Left lung (tissue), 10 donors: Measurements from ENCODE around the gene LRRC31. TPM values are rescaled to one million over a fixed set of nuclear protein-coding genes. Genes with fewer than 3 reads are reported as not detected.
A peak's percentile ranks its signal among the peaks of the same experiment; 100 is the strongest.

Experiments used
- ATAC-seq: fragments of 200-7000 bp; cut with Tn5 transposase; one replicate; pipeline ENCODE4 v1.9.1; 2020; ENCODE audit warnings: moderate library complexity
- DNase-seq, 4 donors: peaks; one replicate each; pipeline ENCODE4 v3.0.0-alpha.2; 2013 to 2020
- H3K27ac ChIP-seq, 2 donors: fragments of 200-600 bp; sonication (generic) in 1 of 2; one replicate each; pipeline versions ENCODE4 v1.5.0 to v1.8.0; 2020 to 2021
- H3K27me3 ChIP-seq, 2 donors: fragments of 200-600 bp; sonication (generic) in 1 of 2; one replicate each; pipeline versions ENCODE4 v1.5.0 to v1.8.0; 2020 to 2021
- H3K36me3 ChIP-seq, 2 donors: fragments of 200-600 bp; sonication (generic) in 1 of 2; one replicate each; pipeline versions ENCODE4 v1.5.0 to v1.8.0; 2020 to 2021
- H3K4me1 ChIP-seq, 2 donors: fragments of 200-600 bp; one replicate each; pipeline ENCODE4 v1.8.0; 2021
- H3K4me3 ChIP-seq, 2 donors: fragments of 200-600 bp; sonication (generic) in 1 of 2; one replicate each; pipeline versions ENCODE4 v1.5.0 to v1.8.0; 2020 to 2021; ENCODE audit warnings: mild to moderate bottlenecking in 1 of 2
- H3K9me3 ChIP-seq, 2 donors: fragments of 200-600 bp; sonication (generic) in 1 of 2; one replicate each; pipeline versions ENCODE4 v1.5.0 to v1.8.0; 2020 to 2021
- intact Hi-C, 2 donors: fragments of 100-400 bp; cut with DNase I; formaldehyde crosslinking; loops; one replicate each; pipeline versions ENCODE4 v1.11.2 to v1.14.2; 2022
- polyA plus RNA-seq, 6 donors: library from polyadenylated mRNA; unstranded; fragments of 120-200 nt; gene quantifications; one replicate each; pipeline ENCODE4 v1.2.1, GENCODE V29; 2013; ENCODE audit not compliant: insufficient read length in 6 of 6
- total RNA-seq, 2 donors: library from RNA; stranded (reverse); fragmentation: NEBNext Ultra II Directional; extraction: Animal tissue kit (Norgen Biotek cat#: 25700); gene quantifications; one replicate each; pipeline ENCODE4 v1.2.1, GENCODE V29; 2021
- TF ChIP-seq, protein P1 (sequence below), 2 donors: fragments of 200-600 bp; sonication (generic) in 1 of 2; IDR thresholded peaks; one replicate each; pipeline versions ENCODE4 v1.5.0 to v1.8.0; 2021; ENCODE audit warnings: antibody characterized with exemption in 2 of 2
- donor health status: DM: no; HTN: yes; CAD: no.
- donor health status: DM: no; HTN: no; CAD: no.

The LRRC31 gene
- total and polyA plus RNA-seq, 8 donors = 0.06 to 0.47 (median 0.19) TPM; not detected in 4

DNA sequence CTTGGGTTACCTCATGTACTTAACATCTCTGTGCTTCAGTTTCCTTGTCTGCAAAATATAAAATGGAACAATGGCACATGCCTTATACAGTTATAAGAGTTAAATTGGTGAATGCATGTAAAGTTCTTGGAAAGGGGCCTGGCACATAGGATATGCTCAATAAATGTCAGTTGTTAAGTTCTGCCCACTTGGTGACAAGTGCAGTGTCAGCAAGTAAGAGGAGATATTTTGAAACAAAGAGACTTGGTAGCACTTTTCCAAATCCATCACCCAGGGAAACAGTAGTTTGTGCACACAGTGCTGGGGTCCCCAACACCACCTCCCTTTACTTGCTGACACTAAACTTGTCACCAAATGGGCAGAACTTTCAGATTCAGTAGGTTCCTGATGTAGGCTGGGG, 19.1 kb downstream of the LRRC31 start:
- Histone ChIP-seq H3K36me3 (no peaks in the 10 kb centered on the region), H3K27ac (no peak overlapping the region), H3K4me3 (no peak overlapping the region), H3K9me3 (no peaks in the 10 kb centered on the region), H3K27me3 (no peaks in the 10 kb centered on the region), H3K4me1 (no peaks in the 10 kb centered on the region)
- DNase-seq = no peak
- ATAC-seq = no peak
- TF ChIP-seq, protein P1, sequence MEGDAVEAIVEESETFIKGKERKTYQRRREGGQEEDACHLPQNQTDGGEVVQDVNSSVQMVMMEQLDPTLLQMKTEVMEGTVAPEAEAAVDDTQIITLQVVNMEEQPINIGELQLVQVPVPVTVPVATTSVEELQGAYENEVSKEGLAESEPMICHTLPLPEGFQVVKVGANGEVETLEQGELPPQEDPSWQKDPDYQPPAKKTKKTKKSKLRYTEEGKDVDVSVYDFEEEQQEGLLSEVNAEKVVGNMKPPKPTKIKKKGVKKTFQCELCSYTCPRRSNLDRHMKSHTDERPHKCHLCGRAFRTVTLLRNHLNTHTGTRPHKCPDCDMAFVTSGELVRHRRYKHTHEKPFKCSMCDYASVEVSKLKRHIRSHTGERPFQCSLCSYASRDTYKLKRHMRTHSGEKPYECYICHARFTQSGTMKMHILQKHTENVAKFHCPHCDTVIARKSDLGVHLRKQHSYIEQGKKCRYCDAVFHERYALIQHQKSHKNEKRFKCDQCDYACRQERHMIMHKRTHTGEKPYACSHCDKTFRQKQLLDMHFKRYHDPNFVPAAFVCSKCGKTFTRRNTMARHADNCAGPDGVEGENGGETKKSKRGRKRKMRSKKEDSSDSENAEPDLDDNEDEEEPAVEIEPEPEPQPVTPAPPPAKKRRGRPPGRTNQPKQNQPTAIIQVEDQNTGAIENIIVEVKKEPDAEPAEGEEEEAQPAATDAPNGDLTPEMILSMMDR (IDR thresholded peaks at IDR 0.05) = no peak
- intact Hi-C loops = no loop called here

DNA sequence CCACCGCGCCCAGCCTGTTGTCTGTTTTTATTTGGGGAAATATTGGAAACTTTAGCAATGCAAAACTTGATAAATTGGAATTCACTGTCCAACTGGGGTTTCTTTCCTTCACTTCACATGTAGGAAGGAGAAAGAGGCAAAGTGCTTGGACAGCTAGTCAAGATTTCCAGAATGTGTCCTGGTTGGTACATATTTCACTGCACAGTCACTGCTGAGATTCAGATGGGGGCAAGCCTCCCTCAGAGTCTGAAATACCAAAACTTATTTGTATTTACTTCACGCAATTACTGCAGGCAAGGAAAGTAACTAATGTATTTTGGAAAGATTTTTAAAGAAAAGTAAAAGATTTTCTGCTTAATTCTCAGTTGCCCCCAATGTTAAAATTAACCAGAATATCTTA, 21.0 kb downstream of the LRRC31 start:
- Histone ChIP-seq H3K36me3 (no peaks in the 10 kb centered on the region), H3K4me1 (no peaks in the 10 kb centered on the region), H3K4me3 (no peak overlapping the region), H3K27me3 (no peaks in the 10 kb centered on the region), H3K9me3 (no peaks in the 10 kb centered on the region), H3K27ac (no peak overlapping the region)
- intact Hi-C loops = no loop called here
- ATAC-seq (no peak), DNase-seq (no peak)
- TF ChIP-seq, protein P1 (IDR thresholded peaks at IDR 0.05) = no peak

DNA sequence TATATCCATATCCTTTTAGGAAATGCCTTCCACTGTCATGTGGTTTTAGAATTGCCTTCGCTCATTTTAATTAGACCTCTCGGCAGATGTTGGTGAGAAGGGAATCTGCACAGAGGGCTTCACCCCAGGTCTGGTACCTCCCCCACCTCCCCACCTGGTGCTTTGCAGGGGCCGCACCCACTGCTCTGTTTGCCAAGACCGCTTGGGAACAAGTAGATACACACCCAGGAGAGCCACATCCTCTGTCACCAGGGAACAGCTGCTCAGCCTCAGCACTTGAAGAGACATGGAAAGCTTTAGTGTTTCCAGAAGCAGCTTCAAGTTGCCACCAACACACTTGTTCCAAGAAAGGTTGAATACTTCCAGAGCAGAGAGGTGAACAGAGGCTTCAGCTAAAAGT, 21.8 kb downstream of the LRRC31 start:
- DNase-seq (peak in 1 of 4 donors; percentile 60), ATAC-seq (peak; percentile 89)
- H3K4me1 ChIP-seq = no peaks in the 10 kb centered on the region
- TF ChIP-seq, protein P1 (IDR thresholded peaks at IDR 0.05) = no peak
- intact Hi-C loops = no loop called here
- no peaks in the 10 kb centered on the region for H3K9me3 ChIP-seq
- no peak overlapping the region for H3K4me3 ChIP-seq
- H3K27me3 ChIP-seq = no peaks in the 10 kb centered on the region
- H3K27ac ChIP-seq = no peak overlapping the region
- H3K36me3 ChIP-seq = no peaks in the 10 kb centered on the region

DNA sequence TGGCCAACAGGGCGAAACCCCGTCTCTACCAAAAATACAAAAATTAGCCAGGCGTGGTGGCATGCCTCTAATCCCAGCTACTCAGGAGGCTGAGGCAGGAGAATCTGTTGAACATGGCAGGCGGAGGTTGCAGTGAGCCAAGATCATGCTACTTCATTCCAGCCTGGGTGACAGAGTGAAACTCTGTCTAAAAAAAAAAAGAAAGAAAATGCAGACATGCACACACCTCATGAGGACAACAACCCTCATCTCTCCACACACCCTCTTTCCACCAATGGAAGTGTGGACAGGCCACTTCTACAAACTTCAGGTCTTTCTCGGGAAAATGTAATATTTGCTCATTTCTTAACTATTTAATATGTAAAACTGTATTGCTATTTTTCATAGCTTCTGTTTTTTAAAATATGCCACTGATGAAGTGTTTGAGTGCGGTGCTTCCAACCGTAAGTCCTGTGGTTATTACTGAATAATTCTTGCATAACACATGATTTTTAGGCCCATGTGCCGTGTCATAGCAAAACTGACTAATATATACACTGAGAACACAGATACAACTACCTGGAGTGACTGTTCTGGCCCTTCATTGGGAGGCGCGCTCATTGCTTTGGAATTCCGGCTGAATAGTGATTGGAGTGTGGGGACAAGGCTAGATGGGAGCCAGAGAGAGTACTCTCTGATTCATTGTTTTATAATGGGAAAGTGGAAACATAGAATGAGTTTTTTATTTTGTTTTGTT, 23.1 kb downstream of the LRRC31 start:
- Histone ChIP-seq H3K4me3 (no peak overlapping the region), H3K27ac (no peak overlapping the region), H3K27me3 (no peaks in the 10 kb centered on the region), H3K36me3 (no peaks in the 10 kb centered on the region), H3K4me1 (no peaks in the 10 kb centered on the region), H3K9me3 (no peaks in the 10 kb centered on the region)
- no peak for DNase-seq
- peak; percentile 79 for ATAC-seq
- intact Hi-C loops = no loop called here
- TF ChIP-seq, protein P1 (IDR thresholded peaks at IDR 0.05) = no peak

DNA sequence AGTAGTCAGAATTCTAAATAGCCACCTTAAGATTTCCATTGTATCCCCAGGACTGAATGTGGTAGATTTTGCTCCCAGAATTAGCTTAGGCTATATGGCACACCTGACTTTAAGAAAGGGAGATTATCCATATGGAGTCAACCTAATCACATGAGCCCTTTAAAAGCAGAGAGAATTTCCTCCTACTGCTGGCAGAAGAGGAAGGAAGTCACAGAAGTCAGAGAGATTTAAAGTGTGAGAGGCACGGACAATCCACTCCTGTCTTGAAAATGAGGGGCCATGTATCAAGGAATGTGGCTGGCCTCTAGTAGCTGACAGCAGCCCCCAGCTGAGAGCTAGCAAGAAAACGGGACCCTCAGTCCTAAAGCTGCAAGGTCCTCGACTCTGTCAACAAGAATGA, 26.8 kb downstream of the LRRC31 start:
- ATAC-seq (no peak), DNase-seq (no peak)
- no peaks in the 10 kb centered on the region for H3K4me1 ChIP-seq
- TF ChIP-seq, protein P1 (IDR thresholded peaks at IDR 0.05) = no peak
- H3K27me3 ChIP-seq = no peaks in the 10 kb centered on the region
- H3K4me3 ChIP-seq = no peak overlapping the region
- intact Hi-C loops = no loop called here
- H3K9me3 ChIP-seq = no peaks in the 10 kb centered on the region
- no peak overlapping the region for H3K27ac ChIP-seq
- no peaks in the 10 kb centered on the region for H3K36me3 ChIP-seq
